Right atrium auricular region (tissue), 2 donors: ENCODE data around the gene F2RL2. TPM values are rescaled to one million over a fixed set of nuclear protein-coding genes. Genes with fewer than 3 reads are reported as not detected.

Experiments
- DNase-seq: peaks from one replicate; pipeline ENCODE4 v3.0.0-alpha.2; 2019; ENCODE audit warnings: low spot score
- H3K27ac ChIP-seq, 2 donors: fragments of 200-600 bp; sonication (generic); 1 replicate in 1 of 2; 2 replicates in 1 of 2; pipeline ENCODE4 v1.5.1; 2016 to 2019
- H3K27me3 ChIP-seq, 2 donors: fragments of 200-600 bp; sonication (generic); one replicate each; pipeline versions ENCODE4 v1.5.1 to v1.6.0; 2017 to 2019
- H3K36me3 ChIP-seq: fragments of 200-600 bp; sonication (generic); one replicate; pipeline ENCODE4 v1.5.1; 2016
- H3K4me1 ChIP-seq, 2 donors: fragments of 200-600 bp; sonication (generic); one replicate each; pipeline versions ENCODE4 v1.5.1 to v1.6.0; 2017 to 2019
- H3K4me3 ChIP-seq, 2 donors: fragments of 200-600 bp; sonication (generic); 1 replicate in 1 of 2; 2 replicates in 1 of 2; pipeline ENCODE4 v1.5.1; 2017 to 2019; ENCODE audit warnings: mild to moderate bottlenecking in 1 of 2, moderate library complexity in 1 of 2
- H3K9me3 ChIP-seq, 2 donors: fragments of 200-600 bp; sonication (generic); one replicate each; pipeline ENCODE4 v1.5.1; 2019
- total RNA-seq, 2 donors: library from RNA; depleted of rRNA; stranded (reverse); fragments of >200 nt; gene quantifications; one replicate each; pipeline ENCODE4 v1.1.0, GENCODE V29; 2016
- TF ChIP-seq, protein P1 (sequence below), 2 donors: fragments of 200-600 bp; sonication (generic); IDR thresholded peaks; one replicate each; pipeline ENCODE4 v1.5.1; 2019; ENCODE audit warnings: antibody characterized with exemption in 2 of 2

Gene F2RL2, protein sequence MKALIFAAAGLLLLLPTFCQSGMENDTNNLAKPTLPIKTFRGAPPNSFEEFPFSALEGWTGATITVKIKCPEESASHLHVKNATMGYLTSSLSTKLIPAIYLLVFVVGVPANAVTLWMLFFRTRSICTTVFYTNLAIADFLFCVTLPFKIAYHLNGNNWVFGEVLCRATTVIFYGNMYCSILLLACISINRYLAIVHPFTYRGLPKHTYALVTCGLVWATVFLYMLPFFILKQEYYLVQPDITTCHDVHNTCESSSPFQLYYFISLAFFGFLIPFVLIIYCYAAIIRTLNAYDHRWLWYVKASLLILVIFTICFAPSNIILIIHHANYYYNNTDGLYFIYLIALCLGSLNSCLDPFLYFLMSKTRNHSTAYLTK
- 1 to 10 TPM in 1 of 2 donors, under 1 TPM in 1; 0.44 to 3.7 TPM for total RNA-seq

DNA sequence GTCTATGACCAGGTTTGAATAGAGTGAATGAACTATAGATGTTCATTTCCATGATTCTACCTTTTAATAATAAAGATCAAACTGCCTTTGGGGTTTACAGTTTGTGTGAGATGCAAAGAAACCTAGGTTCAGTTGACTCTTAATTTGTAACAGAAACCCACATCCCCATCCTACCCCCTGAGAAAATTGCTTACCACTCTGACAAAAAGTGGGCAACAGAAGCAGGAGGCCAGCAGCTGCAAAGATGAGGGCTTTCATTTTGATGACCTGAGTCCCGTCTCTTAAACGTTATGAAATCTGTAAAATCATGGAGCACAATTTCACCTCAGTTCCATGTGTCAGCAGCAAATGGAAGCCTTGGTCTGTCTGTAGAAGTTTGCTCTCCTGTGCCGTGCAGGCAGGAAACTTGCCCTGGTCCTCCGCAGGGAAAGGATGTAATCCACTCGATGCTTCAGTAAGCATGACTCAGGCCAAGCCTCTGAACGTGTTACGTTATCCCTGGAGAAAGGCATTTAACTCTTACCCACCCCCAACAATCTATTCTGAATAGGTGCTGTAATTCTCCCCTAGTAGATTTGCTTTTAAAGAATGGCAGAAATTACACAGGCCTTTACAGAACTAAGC lies at the start of gene F2RL2:
F2RL2 (minus strand) TSS at position 431 of the 624 bp plus-strand sequence; CDS start at position 258, 173 bp downstream.
- Histone ChIP-seq H3K36me3 (no peaks in the 10 kb centered on the region), H3K9me3 (no peaks in the 10 kb centered on the region), H3K4me3 (no peak within 1 kb of the TSS), H3K27ac (no peak within 1 kb of the TSS), H3K4me1 (peaks cover 0 to 4% of the 10 kb centered on the region in 2 donors), H3K27me3 (no peaks in the 10 kb centered on the region)
- peak; percentile 61 for DNase-seq
- TF ChIP-seq, protein P1, sequence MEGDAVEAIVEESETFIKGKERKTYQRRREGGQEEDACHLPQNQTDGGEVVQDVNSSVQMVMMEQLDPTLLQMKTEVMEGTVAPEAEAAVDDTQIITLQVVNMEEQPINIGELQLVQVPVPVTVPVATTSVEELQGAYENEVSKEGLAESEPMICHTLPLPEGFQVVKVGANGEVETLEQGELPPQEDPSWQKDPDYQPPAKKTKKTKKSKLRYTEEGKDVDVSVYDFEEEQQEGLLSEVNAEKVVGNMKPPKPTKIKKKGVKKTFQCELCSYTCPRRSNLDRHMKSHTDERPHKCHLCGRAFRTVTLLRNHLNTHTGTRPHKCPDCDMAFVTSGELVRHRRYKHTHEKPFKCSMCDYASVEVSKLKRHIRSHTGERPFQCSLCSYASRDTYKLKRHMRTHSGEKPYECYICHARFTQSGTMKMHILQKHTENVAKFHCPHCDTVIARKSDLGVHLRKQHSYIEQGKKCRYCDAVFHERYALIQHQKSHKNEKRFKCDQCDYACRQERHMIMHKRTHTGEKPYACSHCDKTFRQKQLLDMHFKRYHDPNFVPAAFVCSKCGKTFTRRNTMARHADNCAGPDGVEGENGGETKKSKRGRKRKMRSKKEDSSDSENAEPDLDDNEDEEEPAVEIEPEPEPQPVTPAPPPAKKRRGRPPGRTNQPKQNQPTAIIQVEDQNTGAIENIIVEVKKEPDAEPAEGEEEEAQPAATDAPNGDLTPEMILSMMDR (IDR thresholded peaks at IDR 0.05), result no peak

DNA sequence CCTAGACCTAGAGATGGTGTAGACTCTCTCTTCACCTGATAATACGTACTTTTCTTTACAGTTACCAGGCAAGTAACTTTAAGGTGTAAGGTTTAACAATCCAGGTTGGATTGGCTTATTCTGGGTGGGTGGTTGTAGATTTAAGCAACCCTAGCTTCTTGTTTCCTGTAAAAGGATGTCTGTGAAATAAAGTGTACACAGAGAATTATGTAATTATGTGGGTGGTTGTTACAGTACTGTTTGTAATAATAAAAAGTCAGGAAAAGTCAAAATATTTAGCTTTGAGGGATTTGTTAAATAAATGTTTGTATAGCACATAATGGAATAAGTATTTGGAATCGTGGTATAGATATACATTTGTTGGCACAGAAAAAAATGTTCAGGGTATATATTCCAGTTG lies 49.0 kb upstream of the F2RL2 start:
- TF ChIP-seq, protein P1 (IDR thresholded peaks at IDR 0.05), result no peak
- no peaks in the 10 kb centered on the region for H3K36me3 ChIP-seq
- H3K9me3 ChIP-seq, result no peaks in the 10 kb centered on the region
- no peaks in the 10 kb centered on the region for H3K4me1 ChIP-seq
- H3K27me3 ChIP-seq, result no peaks in the 10 kb centered on the region
- no peak overlapping the region for H3K27ac ChIP-seq
- H3K4me3 ChIP-seq, result no peak overlapping the region
- DNase-seq, result no peak

DNA sequence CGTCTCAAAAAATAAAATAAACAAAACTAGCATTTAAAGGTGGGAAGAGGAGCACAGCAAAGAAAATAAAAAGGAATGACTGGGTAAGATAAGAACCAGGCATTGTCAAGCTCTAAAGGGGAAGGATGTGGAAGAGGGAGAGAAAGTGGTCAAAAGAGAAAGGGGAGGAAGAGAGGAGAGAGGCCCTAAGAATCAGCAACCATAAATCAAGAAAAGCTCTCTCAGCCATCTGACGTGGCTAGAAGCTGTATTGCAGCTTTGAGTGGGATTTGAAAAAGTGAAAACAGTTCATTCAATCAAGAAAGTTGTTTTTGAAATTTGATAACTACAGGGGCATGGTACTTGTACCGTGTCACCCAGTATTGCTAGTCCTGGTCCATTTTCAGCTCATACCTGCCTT lies 47.3 kb upstream of the F2RL2 start:
- H3K27me3 ChIP-seq, result no peaks in the 10 kb centered on the region
- H3K9me3 ChIP-seq, result no peaks in the 10 kb centered on the region
- no peaks in the 10 kb centered on the region for H3K4me1 ChIP-seq
- no peaks in the 10 kb centered on the region for H3K36me3 ChIP-seq
- no peak overlapping the region for H3K27ac ChIP-seq
- DNase-seq, result no peak
- no peak overlapping the region for H3K4me3 ChIP-seq
- TF ChIP-seq, protein P1 (IDR thresholded peaks at IDR 0.05), result no peak

DNA sequence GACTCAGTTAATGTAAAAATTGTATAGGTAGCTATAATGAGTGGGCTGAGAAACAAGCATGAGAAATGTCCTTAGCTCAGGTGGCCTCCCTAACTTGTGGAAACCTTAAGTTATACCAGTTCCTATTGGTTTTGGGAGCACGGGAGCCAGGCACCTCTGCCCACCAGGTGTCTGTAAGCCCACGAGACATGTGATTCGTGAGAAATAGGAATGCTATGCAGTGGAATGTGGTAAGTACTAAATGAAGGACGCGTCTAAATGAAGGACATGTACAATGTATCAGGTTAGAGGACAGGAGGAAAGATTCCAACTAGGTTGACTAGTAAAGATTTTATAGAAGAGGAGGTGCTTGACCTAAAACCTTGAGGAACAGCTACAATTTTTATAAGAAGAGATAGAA lies 46.0 kb upstream of the F2RL2 start:
- DNase-seq, result no peak
- Histone ChIP-seq H3K9me3 (no peaks in the 10 kb centered on the region), H3K4me3 (no peak overlapping the region), H3K27me3 (no peaks in the 10 kb centered on the region), H3K4me1 (no peaks in the 10 kb centered on the region), H3K27ac (no peak overlapping the region), H3K36me3 (no peaks in the 10 kb centered on the region)
- TF ChIP-seq, protein P1 (IDR thresholded peaks at IDR 0.05), result no peak

DNA sequence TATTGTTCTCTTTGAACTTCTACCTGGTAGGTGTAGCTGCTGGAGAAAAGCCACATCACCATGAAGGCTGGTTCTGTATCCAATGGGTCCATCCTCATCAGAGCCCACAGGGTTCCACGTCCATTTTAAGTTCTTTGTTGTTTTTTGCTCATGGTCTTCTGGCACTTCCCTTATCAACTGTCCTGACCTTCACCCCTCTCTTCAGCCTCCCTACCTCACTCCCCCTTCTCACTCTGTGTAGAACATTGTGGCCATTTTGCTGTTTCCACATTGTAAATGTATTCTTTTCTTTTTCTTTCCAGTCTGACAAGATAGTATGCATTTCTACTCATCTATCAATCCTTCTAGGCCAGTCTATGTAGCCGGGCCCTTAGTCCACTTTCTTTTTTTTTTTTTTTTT lies 44.3 kb upstream of the F2RL2 start:
- no peaks in the 10 kb centered on the region for H3K27me3 ChIP-seq
- DNase-seq, result no peak
- H3K4me1 ChIP-seq, result no peaks in the 10 kb centered on the region
- H3K27ac ChIP-seq, result no peak overlapping the region
- H3K4me3 ChIP-seq, result no peak overlapping the region
- H3K9me3 ChIP-seq, result no peaks in the 10 kb centered on the region
- no peaks in the 10 kb centered on the region for H3K36me3 ChIP-seq
- TF ChIP-seq, protein P1 (IDR thresholded peaks at IDR 0.05), result no peak
